ENCODE results near the gene PDIA3.
"Not testable (repeated sequence)": the region's sequence is repeated elsewhere in the genome, so short reads cannot be mapped to it uniquely, and the experiment has no call there.

PDIA3 gene

GRCh38 chr15:43808960-43809678 is 62.9 kb downstream of the PDIA3 start:
- in situ Hi-C loops (cut with HindIII; ENCODE audit: low sequenced_read_pairs): no loop called here

DNA sequence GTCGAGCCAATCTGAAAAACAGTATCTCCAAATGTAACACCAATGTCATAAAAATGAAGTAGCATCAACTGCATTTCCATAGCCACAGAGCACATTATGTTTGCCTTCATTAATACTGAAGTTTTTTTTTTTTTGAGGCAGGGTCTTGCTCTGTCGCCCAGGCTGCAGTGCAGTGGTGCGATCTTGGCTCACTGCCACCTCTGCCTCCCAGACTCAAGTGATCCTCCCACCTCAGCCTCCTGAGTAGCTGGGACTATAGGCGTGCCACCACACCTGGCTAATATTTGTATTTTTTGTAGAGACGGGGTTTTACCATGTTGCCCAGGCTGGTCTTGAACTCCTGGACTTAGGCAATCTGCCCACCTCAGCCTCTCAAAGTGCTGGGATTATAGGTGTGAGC is 68.8 kb downstream of the PDIA3 start:
- in situ Hi-C loops (cut with HindIII; ENCODE audit: low sequenced_read_pairs): not testable (repeated sequence)

- in situ Hi-C loops (cut with HindIII; ENCODE audit: low sequenced_read_pairs): no loop called here
Measured at GRCh38 chr15:43821505-43821904, 75.3 kb downstream of the PDIA3 start.
